Activated CD4-positive, alpha-beta T cell treated with anti-CD3 and anti-CD28 coated beads, Interleukin-2, amount 50 U/mL, for 16 hours (primary cell): ENCODE data around the gene TESK1.
"Not testable (repeated sequence)": the region's sequence is repeated elsewhere in the genome, so short reads cannot be mapped to it uniquely, and the experiment has no call there.

Experiments used
- DNase-seq: peaks from one replicate; pipeline ENCODE4 v3.0.0-alpha.2; 2020

TESK1 gene

DNA sequence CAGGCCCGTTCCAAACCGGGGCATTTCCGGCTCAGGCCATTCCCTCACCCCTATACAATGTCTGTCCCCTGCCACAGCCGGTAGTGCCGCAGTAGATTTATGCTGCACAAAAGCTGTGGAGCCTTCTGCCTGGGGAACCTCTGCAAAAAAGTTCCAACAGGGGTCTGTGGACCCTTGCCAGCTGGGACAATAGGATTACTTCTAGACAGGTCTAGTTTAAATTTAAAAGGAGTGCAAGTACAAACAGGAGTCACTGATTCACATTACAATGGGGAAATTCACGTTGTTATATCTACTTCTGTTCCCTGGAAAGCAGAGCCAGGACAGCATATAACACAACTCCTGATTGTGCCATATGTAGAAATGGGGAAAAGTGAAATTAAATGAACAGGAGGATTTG lies 21.5 kb upstream of the TESK1 start:
- not testable (repeated sequence) for DNase-seq

DNA sequence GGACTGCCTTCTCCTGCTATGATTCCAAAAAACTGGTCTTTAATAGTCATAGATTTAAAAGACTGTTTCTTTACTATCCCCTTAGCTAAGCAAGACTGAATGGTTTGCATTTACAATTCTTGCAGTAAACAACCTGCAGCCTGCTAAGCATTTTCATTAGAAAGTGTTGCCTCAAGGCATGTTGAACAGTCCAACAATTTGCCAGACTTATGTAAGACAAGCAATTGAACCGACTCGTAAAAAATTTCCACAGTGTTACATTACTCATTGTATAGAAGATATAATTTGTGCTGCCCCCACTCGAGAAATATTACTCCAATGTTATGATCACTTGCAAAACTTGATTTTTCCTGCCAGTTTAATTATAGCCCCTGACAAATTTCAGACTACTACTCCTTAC lies 20.4 kb upstream of the TESK1 start:
- not testable (repeated sequence) for DNase-seq

DNA sequence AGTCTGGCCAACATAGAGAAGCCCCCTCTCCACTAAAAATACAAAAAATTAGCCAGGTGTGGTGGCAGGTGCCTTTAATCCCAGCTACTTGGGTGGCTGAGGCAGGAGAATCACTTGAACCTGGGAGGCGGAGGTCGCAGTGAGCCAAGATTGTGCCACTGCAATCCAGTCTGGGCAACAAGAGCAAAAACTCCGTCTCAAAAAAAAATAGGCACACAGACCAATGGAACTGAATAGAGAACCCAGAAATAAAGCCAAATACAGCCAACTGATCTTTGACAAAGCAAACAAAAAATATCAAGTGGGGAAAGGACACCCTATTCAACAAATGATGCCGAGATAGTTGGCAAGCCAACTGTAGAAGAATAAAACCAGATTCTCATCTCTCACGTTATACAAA lies 16.6 kb upstream of the TESK1 start:
- DNase-seq: not testable (repeated sequence)

DNA sequence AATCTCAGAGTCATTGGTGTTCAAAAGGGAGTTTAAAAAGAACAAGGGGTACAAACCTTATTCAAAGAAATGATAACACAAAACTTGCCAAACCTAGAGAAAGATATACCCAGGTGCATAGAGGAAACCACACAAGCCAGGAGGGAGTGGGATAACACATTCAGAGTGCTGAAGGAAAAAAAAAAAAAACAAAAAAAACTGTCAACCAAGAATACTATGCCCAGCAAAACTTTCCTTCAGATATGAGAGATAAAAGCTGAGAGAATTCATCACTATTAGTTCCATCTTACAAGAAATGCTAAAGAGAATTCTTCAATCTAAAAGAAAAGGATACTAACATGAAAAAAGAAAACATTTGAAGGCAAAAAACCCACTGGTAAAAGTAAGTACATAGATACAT lies 11.5 kb upstream of the TESK1 start:
- DNase-seq: no peak

DNA sequence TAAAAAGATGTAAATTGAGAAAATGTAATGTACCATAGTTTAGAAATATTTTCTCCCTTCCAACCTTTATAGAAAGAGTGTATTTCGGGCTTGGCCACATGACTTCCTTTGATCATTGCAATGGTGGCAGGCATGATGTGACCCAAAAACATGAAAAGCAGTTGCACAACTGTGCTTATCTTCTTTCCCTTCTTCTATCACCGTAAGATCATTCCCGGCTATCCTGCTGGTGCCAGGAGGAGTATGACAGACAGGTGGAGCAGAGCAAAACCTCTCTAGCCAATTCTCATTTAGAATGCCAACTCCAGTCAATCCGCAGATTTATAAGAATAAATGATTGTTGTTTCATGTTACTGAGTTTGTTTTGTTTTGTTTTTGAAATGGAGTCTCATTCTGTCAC lies 10.6 kb upstream of the TESK1 start:
- no peak for DNase-seq

DNA sequence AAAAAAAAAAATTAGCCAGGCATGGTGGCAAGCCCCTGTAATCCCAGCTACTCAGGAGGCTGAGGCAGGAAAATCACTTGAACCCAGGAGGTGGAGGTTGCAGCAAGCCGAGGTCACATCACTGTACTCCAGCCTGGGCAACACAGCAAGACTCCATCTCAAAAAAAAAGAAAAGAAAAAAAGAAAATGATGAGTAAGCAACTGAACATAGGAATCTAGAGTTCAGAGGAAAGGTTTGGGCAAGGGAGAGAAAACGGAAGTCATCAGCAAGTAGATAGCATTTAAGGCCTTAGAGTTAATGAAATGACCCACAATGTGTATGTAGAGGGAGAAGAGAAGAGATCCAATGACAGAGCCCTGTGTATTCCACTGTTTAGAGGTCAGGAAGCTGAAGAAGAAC lies 8.2 kb upstream of the TESK1 start:
- not testable (repeated sequence) for DNase-seq

DNA sequence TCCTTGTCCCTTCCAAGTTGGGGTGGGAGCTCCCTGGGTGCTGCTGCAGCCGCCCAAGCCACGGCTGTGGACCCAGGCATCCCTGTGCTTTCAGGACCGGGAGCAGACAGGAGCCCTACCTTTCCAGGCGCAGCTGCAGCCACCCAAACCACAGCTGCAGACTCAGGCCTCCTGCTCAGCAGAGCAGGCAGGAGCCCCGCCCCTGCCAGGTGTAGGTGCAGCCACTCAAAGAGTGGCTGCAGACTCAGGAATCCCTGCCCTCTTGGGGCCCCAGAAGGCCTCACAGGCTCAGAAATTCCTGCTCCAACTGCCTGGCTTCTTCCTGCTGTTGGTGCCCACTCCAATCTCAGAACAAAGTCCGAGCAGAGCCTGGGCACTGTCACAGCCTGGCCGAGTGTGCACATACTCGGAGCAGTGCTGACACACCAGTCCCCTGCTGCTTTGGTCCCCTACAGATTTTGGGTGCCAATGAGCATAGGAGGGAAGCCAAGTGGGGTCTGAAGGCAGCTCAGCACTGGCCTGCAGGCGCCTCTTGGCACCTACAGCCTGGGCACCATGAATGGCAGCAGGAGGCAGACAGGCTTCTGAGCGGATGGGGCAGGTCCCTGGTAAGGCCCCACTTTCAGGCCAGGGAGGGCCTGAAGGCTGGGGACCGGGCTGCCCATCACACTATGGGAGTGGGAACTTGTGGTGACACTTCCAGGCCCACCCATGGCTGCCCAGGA lies 6.0 kb upstream of the TESK1 start:
- no peak for DNase-seq

DNA sequence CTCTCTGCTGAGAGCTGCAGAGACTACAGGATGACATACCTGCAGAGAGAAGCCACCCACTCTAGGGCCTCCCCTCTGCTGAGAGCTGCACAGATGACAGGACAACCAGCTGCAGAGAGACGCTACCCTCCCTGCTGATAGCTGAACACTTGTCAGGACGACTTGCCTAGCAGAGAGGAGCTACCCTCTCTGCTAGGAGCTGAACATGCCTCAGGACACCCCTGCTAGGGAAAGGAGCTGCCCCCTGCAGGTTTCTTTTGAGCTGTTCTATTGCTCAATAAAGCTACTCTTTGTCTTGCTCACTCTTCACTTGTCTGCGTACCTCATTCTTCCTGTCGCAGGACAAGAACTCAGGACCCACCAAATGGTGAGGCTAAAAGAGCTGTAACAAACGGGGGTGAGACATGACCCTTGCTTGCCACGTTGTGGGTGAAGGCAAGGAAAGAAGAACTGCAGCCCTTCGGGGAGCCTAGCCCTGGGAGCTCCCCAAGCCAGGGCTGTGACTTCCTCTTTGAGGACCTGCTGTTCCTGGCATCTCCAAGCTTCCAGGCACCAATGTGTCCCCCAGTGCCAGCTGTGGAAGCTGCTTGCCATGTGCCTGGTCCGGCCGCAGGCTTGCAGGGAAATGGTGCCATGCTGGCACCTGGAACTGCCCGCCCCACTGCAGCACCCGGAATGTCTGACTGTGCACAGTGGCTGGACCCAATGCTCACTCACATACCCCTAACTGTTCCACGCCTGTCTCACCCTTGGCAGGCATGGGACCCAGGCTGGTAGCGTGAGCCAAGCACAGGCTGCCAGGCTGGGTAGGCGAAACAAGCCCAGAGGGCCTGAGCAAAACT lies 5.1 kb upstream of the TESK1 start:
- peak; percentile 14 for DNase-seq

DNA sequence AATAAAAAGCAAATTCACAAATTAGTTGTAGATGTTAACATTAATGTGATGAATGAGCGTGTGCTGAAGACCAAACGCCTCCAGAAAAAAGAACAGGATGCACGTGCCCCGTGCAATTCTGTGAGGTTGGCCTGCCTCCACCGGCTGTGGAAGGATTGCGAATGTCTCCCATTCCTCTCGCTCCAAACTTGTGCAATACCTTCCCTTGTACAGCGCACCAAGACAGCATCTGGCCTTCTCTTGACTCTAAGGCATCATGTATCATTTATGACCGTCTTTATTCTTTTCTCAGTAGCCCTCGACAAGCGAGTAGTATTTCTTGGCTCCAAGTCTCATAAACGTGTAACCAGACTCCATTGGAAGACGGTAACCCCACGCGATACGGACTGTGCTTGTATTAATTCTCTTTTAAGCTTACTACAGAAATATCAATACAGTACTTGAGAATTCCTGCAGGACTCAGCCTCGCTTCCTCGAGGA lies 1.5 kb upstream of the TESK1 start:
- peak; percentile 16 for DNase-seq

DNA sequence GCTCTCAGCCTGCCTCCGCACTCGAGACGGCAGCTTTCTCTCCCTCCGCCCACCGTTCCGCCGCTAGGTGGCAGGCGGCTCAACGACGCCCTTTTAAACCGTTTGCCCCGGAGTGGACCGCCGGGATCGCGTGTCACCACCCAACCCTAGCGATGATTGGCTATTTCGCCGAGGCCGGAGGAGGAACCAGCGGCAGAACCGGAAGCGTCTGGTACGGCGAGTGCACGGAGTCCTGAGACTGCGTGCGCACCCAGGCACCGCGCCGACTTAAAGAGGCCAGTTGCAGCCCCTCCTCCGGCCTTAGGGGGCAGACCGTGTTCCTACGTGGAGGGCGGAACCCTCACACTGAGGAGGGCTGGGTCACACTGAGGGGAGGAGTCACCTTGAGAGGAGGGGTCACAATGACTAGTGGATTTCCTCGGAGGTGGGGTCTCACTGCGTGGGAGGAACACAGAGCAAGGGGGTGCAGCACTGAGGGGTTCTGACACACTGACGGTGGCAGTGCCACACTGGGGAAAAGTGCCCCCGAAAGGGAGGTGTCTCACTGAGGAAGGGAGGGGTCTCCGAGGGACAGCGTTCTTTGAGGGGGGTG lies 980 bp upstream of the TESK1 start:
- DNase-seq: peak; percentile 100

DNA sequence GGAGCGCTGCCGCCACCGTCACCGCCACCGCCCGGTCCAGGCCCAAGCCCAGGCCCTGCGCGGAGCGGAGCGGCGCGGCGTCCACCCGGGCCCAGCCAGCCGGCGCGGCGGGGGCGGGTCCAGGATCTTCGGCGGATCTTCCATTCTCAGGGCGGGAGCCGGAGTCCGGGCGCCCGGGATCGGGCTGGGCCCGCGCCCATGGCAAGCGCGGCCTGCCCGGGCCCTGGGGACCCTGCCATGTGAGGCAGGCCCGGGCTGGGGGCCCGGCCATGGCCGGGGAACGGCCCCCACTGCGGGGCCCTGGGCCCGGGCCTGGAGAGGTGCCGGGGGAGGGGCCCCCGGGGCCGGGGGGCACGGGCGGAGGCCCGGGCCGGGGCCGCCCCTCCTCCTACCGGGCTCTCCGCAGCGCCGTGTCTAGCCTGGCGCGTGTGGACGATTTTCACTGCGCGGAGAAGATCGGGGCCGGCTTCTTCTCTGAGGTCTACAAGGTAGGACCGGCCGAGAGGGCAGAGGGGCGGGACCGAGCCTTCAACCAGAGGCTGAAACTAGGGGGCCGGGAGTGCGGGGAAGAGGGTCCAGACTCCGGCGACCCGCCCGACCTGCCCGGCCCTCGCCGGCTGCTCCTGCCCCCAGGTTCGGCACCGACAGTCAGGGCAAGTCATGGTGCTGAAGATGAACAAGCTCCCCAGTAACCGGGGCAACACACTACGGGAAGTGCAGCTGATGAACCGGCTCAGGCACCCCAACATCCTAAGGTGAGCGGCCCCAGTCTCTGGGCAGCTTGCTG lies 482 bp downstream of the TESK1 start:
- peak; percentile 14 for DNase-seq

DNA sequence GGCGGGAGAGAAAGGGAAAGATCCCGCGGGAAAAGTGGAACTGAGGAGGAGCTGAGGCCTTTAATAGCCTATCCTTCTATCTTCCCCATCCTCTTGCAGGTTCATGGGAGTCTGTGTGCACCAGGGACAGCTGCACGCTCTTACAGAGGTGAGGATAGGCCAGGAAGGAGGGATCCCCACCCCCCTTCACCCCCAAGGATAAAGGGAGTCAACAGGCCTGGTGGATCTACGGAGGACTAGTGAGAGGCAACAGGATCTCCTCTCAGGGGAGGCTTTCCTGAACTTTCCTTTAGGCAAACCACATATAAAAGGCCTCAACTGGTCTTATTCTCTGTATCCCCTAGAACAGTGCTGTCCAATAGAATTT lies 1.1 kb downstream of the TESK1 start:
- no peak for DNase-seq

DNA sequence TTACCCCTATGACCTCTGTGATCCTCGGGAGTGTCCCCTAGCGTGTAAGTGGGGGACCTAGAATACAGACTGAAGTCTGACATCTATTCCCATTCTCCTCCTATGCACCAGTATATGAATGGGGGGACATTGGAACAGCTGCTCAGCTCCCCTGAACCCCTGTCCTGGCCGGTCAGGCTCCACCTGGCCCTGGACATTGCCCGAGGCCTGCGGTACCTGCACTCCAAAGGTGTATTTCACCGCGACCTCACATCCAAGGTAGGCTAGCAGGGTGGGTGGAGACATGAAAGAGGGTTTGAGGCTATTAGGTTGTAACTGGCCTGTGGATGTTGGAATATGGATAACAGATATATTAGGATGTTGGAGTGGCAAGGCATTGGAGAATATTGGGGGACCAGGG lies 1.7 kb downstream of the TESK1 start:
- no peak for DNase-seq

DNA sequence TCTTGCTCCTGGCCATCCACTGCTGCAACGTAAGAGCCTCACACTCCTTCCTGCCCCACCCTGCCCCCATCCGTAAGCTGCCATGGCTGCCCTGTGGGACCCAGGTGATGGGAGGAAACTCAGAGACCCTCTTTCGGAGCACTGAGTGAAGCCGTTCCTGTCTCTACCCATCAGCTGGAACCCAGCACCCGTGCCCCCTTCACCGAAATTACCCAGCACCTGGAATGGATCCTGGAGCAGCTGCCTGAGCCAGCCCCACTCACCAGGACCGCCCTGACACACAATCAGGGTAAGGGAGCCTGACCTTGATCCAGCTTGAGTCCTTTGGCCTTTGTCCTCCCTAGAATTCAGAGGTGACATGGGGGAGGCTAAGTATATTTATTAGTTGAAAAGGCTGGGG lies 3.2 kb downstream of the TESK1 start:
- DNase-seq: no peak

DNA sequence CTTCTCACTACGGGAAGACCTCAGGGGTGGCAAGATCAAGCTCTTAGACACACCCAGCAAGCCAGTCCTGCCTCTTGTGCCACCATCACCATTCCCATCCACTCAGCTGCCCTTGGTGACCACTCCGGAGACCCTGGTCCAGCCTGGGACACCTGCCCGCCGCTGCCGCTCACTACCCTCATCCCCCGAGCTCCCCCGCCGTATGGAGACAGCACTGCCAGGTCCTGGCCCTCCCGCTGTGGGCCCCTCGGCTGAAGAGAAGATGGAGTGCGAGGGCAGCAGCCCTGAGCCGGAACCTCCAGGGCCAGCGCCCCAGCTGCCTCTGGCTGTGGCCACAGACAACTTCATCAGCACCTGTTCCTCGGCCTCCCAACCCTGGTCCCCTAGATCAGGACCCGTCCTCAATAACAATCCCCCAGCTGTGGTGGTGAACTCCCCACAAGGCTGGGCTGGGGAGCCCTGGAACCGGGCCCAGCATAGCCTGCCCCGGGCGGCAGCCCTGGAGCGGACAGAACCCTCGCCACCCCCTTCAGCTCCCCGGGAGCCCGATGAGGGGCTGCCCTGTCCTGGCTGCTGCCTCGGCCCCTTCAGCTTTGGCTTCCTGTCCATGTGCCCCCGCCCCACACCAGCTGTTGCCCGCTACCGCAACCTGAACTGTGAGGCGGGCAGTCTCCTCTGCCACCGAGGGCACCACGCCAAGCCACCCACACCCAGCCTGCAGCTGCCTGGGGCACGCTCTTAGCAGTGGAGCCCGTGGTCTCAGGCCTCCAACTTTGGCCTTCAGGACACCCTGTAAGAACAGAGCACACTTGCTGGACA lies 4.1 kb downstream of the TESK1 start:
- DNase-seq: no peak

DNA sequence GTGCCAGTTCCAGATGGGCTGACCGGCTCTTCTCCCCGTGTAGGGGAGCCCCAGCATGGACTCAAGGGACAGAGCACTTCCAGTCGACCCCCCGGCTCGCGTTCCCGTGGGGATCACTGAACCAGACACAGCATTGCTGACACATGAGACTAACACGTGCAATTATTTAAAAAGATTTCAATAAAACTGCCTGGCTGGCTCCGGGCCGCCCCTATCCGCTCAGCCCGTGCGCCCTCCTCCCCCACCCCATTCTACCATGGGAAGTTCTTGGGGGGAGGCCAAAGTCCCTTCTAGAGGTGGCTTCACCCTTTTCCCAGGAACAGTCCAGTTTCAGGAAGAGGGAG lies 4.7 kb downstream of the TESK1 start:
- DNase-seq: no peak

DNA sequence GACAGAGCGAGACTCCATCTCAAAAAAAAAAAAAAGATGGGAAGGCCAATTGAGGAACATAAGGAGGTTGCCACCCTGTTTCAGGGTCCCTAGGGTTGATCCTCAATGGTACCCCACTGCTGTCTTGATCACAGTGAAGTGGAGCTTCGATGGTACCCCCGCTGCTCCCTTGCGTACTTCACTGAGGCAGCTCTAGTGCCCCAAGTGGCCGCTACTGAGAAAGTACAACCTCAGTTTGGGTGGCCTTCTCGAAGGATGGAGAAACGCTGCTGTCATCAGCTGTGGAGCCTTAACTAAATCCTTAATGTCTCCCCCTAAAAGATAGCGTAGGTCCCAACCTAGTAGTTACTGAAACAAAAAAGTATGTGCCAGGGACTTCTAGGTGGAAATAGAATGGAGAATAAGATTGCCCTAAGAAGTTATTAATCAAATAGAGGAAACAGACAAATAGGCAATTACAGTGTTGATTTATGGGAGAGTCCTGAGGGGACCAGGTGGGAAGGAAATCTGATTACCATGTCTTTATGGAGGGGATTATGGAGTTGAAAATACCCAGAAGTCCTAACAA lies 6.3 kb downstream of the TESK1 start:
- DNase-seq: peak; percentile 64

DNA sequence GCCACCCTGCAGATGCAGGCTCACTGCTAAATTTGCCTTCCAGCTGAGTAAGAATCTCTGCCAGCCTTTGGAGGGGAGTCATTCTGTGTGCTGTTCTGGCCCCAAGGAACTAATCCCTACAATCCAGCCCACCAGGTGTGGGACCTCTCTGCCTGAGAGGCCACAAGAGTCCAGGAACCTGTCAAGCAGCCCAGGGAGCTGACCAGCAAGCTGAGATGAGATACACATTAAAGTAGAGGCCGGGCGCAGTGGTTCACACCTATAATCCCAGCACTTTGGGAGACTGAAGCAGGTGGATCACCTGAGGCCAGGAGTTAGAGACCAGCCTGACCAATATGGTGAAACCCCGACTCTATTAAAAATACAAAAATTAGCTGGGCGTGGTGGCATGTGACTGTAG lies 7.0 kb downstream of the TESK1 start:
- DNase-seq: not testable (repeated sequence)

DNA sequence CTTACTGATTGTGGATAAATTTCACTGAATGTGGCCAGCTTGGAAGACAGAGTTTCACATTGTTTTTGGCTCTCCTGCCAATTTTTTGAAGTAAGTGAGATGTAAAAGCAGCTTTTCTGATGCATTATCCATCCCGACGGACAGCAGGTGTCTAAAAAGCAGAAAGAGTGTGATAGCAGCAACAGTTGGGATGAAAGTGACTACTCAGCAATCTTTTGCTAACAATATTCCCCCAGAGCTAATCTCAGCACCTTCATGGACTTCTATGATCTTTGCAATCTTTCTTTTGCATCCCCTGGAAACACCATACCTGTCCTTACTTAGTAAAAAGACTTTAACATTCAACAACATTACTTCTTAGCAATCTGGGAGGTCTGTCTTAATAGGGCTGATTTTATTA lies 7.8 kb downstream of the TESK1 start:
- no peak for DNase-seq

DNA sequence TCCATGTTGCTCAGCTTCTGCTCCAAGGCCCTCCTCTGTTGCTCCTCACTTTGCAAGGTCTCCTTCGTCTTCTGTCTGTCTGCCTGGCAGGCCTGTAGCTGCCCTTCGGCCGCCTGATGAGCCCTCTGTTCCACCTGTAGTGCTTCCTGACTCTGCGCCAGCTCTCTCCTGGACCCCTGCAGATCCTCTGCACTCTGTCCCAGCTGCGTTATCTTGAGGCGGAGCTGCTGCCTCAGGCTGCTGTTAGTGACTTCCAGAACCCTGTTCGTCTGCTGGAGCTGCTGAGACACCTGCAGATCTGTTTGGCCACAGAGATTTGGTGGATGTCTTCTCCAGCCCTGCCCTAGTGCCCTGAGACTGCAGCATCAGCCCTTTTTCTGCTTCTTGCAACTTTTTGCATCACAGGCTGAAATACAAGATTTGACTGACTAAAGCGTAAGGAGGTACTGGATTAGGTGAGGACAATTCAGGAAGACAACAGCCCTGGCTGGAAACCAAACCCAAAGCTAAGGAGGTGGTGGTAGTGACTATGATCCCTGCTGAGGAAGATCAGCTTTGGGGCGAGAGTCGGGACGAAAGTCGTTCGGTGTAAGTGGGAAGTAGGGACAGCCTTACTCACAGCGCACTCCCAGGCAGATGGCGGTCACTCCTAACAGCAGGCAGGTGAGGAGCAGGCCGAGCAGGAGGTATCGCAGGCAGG lies 11.1 kb downstream of the TESK1 start:
- no peak for DNase-seq
